PC-9 (cell line): Measurements from ENCODE around the gene TRIM42.

Experiments
- EZH2 ChIP-seq: fragments of 200-600 bp; sonication (generic); IDR thresholded peaks from 2 replicates; pipeline ENCODE4 v1.8.0; 2017; ENCODE audit warnings: antibody characterized with exemption, low read depth
- TF ChIP-seq, protein P1 (sequence below): fragments of 200-600 bp; sonication (generic); conservative IDR thresholded peaks from 2 replicates; pipeline ENCODE4 v1.6.1; 2017; ENCODE audit warnings: mixed run types, antibody characterized with exemption, mild to moderate bottlenecking, moderate library complexity

DNA sequence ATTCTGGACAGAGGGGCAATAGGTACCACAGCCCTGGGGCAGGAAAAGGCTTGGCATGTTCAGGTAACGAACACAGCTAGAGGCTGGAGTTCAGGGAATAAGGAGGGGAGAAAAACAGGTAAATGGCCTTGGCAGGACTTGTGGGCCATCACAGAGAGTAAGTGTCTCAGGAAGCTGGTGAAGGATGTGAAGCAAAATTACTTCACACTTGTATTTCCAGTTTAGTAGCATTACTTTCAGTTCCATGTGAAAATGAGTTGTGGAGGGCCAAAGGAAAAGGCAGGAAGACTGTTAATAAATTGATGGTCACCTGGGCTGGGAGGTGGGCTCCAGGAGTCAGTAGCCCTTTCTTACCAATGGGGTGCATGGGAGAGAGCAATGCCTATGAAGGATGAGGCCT is 25.6 kb downstream of the TRIM42 start:
- TF ChIP-seq, protein P1, sequence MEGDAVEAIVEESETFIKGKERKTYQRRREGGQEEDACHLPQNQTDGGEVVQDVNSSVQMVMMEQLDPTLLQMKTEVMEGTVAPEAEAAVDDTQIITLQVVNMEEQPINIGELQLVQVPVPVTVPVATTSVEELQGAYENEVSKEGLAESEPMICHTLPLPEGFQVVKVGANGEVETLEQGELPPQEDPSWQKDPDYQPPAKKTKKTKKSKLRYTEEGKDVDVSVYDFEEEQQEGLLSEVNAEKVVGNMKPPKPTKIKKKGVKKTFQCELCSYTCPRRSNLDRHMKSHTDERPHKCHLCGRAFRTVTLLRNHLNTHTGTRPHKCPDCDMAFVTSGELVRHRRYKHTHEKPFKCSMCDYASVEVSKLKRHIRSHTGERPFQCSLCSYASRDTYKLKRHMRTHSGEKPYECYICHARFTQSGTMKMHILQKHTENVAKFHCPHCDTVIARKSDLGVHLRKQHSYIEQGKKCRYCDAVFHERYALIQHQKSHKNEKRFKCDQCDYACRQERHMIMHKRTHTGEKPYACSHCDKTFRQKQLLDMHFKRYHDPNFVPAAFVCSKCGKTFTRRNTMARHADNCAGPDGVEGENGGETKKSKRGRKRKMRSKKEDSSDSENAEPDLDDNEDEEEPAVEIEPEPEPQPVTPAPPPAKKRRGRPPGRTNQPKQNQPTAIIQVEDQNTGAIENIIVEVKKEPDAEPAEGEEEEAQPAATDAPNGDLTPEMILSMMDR = no peak
- no peak for TF ChIP-seq EZH2
